GM19372 (cell line): ENCODE data around the gene CYB561D2.

ENCODE experiments used
- ATAC-seq: cut with Tn5 transposase; IDR thresholded peaks from one replicate; pipeline ENCODE4 v1.9.1; 2021; ENCODE audit warnings: mild to moderate bottlenecking, low read depth, moderate library complexity; ENCODE audit not compliant: unreplicated experiment

The CYB561D2 gene

DNA sequence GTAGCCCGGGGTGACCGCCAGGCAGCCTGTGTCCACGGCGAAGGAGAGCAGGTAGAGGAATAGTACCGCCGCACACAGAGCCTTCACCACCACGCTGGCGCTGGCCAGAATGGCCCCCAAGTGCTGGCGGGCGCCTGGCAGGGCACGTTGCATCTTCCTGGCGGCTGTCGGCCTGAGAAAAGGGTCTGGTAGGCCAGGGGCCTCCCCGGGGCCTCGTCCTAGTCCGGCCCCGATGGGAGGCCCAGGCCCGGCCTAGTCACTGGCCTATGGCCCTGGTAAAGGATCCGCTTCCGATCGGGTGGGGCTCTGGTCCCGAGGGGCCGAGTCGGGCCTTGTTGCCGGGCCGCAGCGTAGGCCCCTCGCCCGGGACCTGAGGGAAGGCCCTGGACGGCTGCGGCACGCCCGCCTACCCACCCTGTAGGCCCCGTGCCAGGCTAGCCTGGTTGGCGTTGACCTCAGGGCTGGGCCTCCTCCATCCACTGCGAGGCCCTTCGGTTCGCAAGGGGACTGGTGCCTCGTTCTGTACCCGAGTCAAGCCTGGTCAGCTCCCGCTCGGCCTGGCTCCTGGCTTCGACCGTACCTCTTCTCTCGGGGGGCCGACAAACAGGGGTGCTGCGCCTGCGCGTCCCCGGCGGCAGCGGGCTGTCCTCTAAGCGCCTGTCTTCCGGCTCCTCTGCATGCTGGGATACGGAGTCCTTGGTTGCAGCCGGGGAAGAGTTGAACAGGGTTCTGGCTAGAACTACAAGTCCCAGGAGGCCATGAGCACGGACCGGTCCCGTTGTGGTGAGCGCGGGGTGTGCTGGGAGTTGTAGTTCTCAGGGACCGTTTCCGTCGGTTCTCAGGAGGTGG lies 8.5 kb downstream of the CYB561D2 start, which contains the start of gene TMEM115:
TSS of gene TMEM115 (minus strand) at position 611 of the 849 bp plus-strand sequence. CDS start at position 153, 458 bp downstream.
- peak; percentile 99 for ATAC-seq

DNA sequence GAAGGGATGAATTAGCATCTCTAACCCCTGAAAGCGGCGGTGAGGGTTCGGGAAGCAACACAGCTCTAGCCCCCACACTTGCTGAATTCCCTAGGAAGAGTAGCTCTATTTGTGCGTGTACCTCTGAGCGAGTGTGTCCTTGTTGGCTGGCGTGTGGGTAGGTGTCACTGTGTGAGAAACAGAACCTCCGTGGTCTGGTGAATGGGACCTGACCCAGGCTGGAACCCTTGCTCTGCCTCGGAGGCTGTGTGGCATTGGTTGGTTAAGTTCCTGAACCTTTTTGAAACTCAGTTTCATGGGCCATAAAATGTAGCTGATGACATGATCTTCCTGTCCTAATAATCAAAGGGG lies 9.1 kb downstream of the CYB561D2 start:
- peak; percentile 17 for ATAC-seq

DNA sequence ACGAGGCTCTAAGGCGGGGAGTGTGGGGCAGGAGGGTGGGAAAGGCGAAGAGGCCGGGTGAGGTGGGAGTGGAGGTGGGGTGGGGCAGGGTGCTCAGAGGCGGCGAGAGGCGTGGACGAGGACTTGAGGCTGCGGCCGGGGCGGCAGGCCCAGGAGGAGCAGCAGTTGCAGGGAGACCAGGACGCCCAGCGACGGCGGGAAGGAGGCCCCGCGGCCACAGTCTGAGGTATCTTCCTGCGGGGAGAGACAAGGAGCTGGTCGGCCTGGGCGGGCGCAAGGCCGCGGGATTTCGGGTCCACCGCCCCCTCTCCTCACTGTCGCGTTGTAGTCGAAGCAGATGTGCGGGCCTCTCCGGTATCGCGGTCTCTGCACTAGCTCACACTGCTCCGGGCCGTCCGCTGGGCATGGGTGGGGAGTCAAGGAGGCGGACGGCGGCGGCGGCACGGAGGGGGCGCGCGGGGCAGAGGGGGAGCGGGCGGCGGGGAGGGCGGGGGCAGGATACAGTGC lies 14.0 kb downstream of the CYB561D2 start:
- no peak for ATAC-seq

DNA sequence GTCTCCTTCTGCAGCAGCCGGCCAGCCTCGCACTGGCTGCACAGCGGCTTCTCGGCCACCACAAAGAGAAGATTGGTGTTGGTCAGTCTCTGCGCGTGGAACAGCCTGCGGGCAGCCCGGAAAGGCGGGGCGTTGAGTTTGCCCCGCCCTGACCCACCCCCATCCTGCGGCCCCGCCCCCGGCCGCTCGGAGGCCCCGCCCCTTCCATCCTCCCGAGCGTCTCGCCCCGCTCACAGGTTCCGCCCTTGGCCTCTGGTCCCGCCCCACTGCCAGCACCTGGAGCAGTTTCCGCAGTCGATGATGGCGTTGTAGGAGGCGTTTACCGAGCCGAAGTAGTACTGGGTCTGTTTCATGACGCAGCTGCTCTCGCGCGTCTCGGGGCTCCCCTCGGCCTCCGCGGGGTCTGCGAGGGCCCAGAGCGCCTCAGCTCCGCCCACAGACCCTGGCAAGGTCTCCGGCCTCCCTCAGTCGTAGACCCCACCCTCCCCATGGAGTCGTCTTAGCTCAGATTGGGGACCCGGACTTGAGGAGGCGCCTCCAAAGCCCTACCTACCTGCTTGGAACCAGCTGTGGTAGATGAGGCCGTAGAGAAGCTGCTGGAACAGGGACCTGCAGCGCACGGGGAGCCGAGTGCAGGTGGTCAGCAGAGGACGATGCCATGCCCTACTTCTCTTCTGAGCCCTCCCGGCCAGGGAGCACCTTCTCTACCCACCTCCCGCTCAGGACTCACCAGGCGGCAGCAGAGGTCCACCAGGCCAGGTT lies 14.6 kb downstream of the CYB561D2 start:
- peak; percentile 88 for ATAC-seq

DNA sequence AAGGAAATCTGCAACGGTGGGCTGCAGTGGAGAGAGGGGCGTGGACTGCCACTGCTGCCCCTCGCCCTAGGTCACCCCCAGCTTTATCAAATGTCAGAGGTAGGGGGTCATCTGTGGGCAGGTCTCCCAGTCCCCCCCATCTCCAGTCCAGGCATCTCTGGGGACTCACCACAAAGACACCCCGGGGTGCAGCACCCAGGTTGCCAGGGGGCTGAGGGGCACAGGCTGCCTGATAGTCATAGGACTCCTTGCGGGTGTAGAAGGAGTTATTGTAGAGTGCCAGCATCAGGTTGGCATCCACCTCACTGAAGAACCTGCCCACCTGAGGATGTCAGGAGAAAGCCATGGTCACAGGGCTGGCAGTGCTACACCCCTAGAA lies 15.2 kb downstream of the CYB561D2 start:
- no peak for ATAC-seq

DNA sequence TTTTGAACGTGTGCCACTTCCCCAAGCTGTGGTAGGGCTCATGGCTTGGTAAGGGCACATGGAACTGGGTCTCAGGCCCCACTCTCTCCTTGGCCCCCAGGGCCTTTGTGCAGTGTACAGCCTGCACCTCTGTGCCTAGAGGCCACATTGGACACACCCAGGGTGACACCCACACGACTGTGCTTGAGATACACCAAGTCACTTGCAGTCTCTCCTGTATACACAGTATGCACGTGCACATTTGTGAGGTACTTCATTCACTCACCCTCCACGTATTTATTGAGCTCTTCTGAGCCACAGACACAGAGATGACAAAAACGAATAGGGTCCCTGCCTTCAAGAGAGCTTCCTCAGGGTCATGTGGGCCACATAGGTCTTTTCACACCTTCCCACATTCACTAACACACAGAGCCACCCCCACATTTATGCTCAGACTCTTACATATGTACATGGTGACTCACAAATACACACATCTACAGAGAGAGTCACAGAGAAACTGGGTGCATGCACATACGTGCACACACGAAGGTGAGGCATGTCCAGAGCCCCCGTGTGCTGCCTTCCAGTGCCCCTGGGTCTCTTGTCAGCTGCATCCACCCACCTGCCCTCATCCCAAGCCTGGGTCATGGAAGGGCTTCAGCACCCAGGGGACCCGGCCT lies 18.5 kb downstream of the CYB561D2 start:
- ATAC-seq: no peak

DNA sequence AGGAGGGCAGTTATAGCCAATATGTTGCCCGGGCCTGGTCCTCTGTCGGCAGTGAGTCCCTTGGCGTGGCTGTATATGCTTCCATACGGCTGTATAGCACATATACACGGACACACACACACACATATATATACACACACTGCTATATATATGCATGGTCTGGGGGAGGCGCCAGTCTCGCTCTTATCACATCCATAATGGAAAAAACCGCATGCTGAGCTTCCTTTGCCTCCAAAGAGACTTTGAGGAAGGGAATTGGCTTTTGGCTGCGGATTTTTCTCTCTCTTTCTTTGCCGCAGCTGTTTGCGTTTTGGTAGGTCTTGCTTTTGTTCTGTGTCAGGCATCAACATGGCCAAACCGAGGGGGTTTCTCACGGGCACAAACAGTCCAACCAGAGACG lies 19.9 kb downstream of the CYB561D2 start:
- no peak for ATAC-seq

DNA sequence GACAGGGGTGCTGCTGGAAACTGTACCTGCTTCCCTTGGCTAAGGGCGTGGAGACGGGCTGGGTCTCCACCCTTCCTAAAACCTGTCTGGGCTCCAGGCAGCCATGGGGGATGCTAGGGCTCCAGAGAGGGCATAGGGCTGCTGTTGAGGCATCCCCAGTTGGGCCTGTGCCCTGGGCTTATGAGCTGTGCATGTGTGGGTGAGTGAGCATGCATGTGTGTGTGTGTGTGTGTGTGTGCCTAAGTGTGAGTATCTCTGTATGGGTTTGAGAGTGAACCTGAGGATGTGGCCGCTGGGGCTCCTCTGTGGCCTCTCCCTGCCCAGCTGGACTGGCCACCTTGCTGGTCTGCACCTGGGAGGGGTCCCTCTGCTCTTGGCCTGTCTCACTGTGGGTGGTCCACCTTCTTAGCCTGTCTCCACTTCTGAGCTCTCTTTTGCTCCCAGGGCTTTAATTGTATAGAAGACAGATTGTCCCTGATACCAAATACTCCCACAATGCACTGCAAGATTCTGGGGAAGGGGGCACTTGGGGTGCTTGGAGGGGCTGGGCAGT lies 20.5 kb downstream of the CYB561D2 start:
- ATAC-seq: no peak

DNA sequence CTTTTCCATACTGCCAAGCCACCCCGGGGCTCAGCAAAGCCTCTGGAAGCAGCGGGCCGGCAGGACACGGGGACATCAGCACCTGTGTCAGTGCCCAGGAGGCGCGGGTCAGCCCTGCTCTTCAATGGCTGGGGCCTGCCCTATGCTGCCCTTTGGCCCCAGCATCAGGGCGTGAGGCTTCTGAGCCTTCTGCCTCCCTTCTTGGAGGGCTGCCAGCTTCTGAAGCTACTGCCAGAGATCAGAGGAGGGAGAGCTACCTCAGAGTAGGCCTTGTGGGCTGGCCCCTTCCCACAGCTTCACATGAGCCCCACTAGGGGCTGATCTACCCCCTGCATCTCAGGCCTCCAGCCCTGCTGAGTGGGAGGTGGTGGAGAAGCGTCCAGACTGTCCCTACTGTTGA lies 21.7 kb downstream of the CYB561D2 start:
- ATAC-seq: no peak

DNA sequence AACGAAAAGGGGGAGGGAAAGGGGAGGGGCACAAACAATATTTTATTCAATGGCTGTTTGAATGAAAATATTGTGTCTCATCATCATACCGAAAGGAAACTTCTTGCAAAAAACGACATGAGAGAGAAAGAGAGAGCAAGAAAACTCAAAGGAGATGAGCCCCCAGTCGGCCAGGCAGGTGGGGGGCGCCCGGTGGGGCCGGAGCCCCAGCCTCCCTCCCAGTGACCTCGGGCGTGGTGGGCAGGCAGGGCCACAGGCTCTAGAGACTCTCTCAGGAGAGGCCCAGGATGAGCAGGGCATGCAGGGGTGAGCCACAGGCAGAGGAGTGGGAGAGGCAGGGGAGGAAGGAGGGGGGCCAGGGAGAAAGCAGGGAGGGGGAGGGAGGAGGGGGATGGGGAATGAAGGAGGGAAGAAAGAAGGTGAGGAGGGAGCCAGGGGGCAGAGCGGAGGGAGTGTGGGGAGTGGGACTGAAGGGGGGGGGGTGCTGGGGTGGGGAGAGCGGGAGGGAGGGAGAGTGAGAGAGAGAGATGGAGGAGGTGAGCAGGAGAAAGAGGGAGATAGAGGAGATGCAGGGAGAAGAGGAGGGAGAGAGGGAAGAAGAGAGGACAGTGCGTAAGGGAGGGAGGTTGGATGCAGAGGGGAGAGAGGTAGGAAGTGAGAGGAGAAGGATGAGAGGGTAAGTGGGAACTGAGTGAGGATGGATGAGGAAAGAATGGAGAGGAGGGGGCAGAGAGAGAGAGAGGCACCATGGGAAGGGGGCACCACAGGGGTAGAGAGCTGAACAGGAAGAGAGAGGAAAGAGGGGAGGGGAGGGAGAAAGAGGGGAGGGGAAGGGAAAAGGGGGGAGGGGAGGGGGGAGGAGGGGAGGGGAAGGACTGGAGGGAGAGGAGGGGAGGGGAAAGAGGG lies 22.7 kb downstream of the CYB561D2 start:
- no peak for ATAC-seq

DNA sequence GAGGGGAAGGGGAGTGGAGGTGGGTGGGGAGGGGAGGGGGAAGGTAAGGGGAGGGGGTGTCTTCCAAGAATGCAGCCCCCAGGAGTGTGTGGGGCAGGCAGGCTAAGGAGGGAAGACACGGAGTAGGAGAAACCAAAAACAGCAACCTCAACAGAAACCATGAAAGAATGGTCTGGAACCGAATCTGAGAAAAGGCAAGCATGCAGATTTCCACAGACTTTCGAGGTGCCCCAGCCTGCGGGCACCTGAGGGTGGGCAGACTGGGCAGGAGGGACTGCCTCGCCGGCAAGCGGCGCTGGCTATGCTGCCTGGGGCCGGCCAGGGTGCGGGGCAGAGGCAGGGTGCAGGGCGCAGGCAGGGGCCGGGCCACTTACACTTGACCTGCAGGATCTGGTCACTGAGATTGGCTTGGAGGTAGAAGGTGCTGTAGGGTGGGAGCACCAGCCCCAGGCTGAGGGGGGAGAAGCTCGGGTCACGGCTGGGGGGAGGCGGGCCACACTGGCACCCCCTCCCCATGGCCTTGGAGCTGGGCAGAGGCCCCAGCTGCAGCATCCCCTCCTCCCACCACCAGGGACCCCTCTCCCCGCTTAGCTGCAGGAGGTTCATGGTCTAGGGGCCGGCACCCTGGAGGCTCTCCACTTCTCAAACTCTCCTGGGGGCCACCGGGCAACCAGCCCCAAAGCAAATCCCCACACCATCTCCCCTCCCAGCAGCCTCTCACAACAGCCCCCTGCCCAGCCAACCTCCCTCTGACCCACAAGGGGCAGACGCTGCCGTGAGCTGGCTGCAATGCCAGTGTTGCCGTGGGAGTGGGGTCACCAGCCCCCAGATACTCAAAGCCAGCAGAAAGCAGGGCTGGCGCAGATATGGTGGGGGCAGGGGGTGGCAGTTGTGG lies 23.9 kb downstream of the CYB561D2 start:
- no peak for ATAC-seq

DNA sequence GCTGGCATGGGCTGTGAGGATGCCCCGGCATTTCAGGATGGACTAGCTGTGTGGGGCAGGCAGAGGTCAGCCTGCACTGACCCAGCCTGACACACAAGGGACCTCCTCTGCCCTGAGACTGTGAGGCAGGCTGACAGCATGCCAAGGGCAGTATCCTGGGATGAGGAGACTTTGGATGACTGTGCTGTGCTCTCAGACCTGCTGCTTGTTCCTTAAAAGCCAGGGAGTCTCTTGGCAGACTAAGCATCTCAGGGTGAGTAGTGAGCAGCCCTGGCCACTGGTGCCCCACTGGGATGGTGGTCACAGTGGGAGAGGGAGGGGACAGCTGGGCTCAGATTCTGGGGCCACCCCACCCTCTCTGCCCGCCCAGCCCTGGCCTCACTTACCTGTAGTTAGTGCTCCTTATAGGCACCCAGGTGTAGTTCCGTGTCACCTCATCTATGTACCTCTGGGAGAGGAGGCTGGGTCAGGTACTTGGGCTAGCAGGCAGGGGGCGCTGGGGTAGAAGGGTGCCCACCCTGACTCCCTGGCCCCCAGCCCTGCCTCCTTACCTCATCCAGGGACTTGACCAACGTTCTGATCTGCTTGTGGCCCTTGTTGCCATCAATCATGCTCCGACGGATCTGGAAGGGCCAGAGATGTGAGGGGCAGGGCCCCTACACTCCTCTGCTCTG lies 24.7 kb downstream of the CYB561D2 start:
- ATAC-seq: no peak

DNA sequence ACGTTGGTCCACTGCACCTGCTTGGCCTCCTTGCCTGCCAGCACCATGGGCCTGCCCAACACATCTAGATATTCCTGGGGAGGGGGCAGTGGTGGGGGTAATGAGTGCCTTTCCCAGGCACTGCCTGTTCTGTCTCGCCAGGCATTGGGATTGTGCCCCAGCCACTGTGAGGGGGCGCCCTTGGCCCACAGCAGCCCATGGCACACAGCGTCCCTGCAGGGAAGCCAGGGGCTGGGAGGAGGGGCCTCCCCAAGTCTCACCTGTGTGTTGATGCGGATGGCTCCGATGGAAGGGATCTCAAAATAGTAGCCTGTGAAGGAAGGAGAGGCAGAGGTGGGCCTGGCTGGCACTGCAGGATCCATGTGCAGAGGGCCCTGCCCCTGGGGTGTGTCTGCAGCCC lies 27.4 kb downstream of the CYB561D2 start:
- no peak for ATAC-seq

DNA sequence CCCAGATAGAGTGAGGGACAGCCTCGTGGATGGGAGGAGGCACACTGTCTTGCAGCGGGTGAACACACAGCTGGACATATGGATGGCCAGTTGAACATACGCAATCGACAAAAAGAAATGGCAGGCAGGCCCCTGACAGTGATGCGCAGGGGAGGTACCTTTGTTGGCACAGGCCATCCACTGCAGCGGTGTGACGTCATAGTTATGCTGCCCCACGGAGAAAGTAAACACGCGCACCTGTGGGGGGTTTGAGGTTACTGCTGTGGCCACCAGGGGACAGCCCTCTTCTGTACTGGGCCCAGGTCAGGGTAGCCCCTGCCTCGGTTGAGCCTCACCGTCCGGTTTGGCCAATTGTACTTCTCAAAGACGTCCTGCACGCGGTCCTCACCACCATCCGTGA lies 28.1 kb downstream of the CYB561D2 start:
- no peak for ATAC-seq

DNA sequence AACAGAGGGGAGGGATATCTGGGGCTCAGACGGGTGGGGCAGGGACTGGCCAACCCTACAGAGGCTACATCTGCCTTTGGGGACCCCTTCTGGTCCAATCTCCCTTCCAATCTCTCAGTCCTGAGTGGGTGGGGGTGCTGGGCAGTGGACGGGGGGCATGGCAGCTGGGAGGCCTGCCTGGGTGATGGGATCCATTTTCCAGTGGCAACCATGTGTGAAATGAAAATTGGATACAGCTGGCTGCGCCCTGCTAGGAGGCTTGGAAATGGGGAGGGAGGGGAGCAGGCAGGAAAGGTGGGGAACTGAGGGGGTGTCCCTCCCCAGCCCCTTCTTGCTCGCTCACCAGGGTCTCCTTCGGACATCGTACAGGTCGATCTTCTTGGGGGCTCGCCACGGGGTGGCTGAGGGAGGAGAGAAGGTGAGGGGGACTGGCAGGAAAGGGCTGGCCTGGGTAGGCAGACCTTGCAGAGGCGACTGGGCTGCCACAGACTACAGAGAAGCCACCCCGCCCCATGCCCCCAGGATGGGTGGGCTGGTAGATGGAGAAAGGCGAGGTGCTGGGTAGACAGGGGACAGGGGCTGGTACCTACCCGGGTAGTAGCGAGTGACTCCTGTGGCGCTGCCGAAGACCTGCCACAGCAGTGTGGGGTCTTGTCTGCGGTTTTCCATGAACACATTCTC lies 29.9 kb downstream of the CYB561D2 start:
- ATAC-seq: no peak

DNA sequence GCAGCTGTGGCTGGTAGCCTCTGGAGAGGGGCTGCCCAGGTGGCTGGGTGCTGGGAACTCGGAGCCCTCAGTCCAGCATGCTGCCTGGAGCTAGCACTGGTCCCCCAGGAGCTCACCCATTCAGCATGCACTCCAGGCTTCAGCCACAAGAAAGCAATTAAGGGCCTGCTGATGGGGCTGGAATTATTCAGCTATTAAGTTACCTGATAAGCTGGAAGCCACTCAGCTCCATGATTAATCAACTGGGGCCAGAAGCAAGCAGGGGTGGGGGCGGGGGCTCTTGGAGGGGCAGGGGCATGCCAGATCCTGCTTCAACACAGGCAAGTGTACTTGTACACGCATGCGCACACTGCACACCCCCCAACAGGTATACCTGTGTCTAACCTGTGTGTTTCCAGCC lies 30.7 kb downstream of the CYB561D2 start:
- ATAC-seq: no peak

DNA sequence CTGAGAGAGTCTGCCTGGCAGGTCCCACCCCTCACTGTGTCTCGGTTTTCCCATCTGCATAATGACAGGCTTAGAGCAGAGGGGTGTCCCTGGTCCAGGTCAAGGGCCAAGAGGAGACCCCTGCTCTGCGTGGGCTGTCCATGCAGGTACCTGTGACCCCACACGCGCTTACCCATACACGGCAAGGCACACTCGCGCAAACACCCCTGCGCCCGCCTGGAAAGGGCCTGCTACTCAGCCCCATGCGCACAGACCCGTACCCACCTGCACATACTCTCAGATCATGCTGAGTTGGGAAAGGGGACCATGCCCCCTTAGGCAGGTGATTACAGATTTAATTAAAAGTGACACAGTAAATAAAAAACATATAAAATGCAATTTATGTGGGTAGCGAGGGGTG lies 32.1 kb downstream of the CYB561D2 start:
- ATAC-seq: no peak

DNA sequence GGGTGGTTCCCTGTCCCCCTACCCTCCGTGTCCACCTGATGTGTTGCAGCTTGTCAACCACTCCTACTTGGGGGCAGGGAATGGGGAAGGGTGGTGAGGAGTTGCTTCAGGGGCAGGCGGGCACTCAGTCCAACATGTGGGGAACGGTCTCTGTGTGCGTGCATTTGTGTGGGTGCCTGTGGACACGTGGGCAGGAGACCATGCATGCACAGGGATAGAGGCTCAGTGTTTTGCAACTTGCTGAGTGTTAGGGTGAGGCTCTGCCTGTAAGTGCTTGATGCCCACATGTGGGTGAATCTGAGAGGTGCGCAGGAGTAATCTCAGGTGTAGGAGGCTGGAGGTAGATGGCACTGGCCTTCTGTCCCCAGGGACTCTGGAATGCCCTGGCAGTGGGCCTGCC lies 33.1 kb downstream of the CYB561D2 start:
- ATAC-seq: no peak
